Measurements from ENCODE around the gene CCBE1. TPM values are rescaled to one million over a fixed set of nuclear protein-coding genes. Genes with fewer than 3 reads are reported as not detected.
A peak's percentile ranks its signal among the peaks of the same experiment; 100 is the strongest.

Gene CCBE1
- polyA plus RNA-seq, 2 of the 4 experiments (the other 2 are of a cell fraction), result 3.0 to 9.9 TPM

- peaks cover 14% of the 10 kb centered on the region; the same call in 2 of the 3 replicates for H3K4me1 ChIP-seq
- no peaks in the 10 kb centered on the region for H3K9me3 ChIP-seq
- POLR2A ChIA-PET, result no interaction called here
- no peak for TF ChIP-seq GATA3 (IDR thresholded peaks at IDR 0.05; ENCODE audit: borderline replicate concordance)
- no peak for TF ChIP-seq ZFP36 (IDR thresholded peaks at IDR 0.05; ENCODE audit: borderline replicate concordance, partially characterized antibody)
- no peak for TF ChIP-seq SREBF2 (IDR thresholded peaks at IDR 0.05)
- no peak for TF ChIP-seq FOXS1 (CRISPR knock-in tag; IDR thresholded peaks at IDR 0.05)
- no peak for TF ChIP-seq RCOR1 (IDR thresholded peaks at IDR 0.05; ENCODE audit: low read depth, low read length)
- TF ChIP-seq CBX2 (IDR thresholded peaks at IDR 0.05; ENCODE audit: borderline replicate concordance, low read depth), result no peak
- no peak for TF ChIP-seq ESRRA (IDR thresholded peaks at IDR 0.05; ENCODE audit: borderline replicate concordance, low read length)
- TF ChIP-seq HDAC2 (IDR thresholded peaks at IDR 0.05), result no peak
- FAIRE-seq (no peak), DNase-seq (ENCODE audit: low read depth in 1 of 2, low spot score in 1 of 2) (no peak), ATAC-seq (no peak)
- H3K4me2 ChIP-seq, result no peak overlapping the region
- CTCF ChIA-PET, result interaction anchor here (0.6 to 1.5 kb wide), 5 partner anchors 10 to 308 kb away, joined by 3 to 4 read pairs (median 3); no protein-coding TSS in a partner anchor
- 6% methylated on average over 2 of the region's 2 CpGs for WGBS (ENCODE audit: missing lambda C conversion rate)
- no peak overlapping the region for H3K4me3 ChIP-seq
- H3K27ac ChIP-seq, result no peak overlapping the region
Observed at GRCh38 chr18:59518705-59519104, 178.5 kb downstream of the CCBE1 start.

- Histone ChIP-seq H3K4me1 (peaks cover 14% of the 10 kb centered on the region; the same call in 2 of the 3 replicates), H3K9me3 (no peaks in the 10 kb centered on the region), H3K4me2 (no peak overlapping the region), H3K27ac (no peak overlapping the region), H3K4me3 (no peak overlapping the region)
- ATAC-seq (0 out of 6 replicates have a peak, but pooled peaks of 1 of the 2 experiments have one; percentile 47), FAIRE-seq (no peak), DNase-seq (ENCODE audit: low read depth in 1 of 2, low spot score in 1 of 2) (no peak)
- POLR2A ChIA-PET, result no interaction called here
- 57% methylated on average over 4 of the region's 4 CpGs for WGBS (ENCODE audit: missing lambda C conversion rate)
- TF ChIP-seq MYC (IDR thresholded peaks at IDR 0.05; ENCODE audit: borderline replicate concordance, low read length) (no peak), BHLHE40 (IDR thresholded peaks at IDR 0.05; ENCODE audit: low read depth, low read length) (no peak), CBX2 (IDR thresholded peaks at IDR 0.05; ENCODE audit: borderline replicate concordance, low read depth) (no peak), REST (IDR thresholded peaks at IDR 0.05) (peak; percentile 86), JUN (IDR thresholded peaks at IDR 0.05) (no peak), POLR2AphosphoS2 (conservative IDR thresholded peaks at IDR 0.05; ENCODE audit: low read length) (no peak)
- CTCF ChIA-PET, result interaction anchor here (0.7 to 1.2 kb wide), 2 partner anchors 8 to 179 kb away, joined by 3 read pairs; partner anchors contain the start of gene CCBE1
Observed at GRCh38 chr18:59517446-59518165, 179.6 kb downstream of the CCBE1 start.

GRCh38 chr18:59516356-59517155 is 180.7 kb downstream of the CCBE1 start:
- peak overlapping the region; percentile 40 for H3K4me2 ChIP-seq
- H3K27ac ChIP-seq, result no peak overlapping the region; a peak in 1 of 6 replicates
- DNase-seq (ENCODE audit: low read depth in 1 of 2, low spot score in 1 of 2) (peak; percentile 31 to 60), ATAC-seq (peak; percentile 86 to 92), FAIRE-seq (no peak)
- CTCF ChIA-PET, result interaction anchor here (0.7 to 1.1 kb wide), 4 partner anchors 17 to 307 kb away, joined by 3 read pairs; partner anchors contain the start of gene CCBE1
- H3K4me3 ChIP-seq, result no peak overlapping the region
- POLR2A ChIA-PET, result no interaction called here
- WGBS (ENCODE audit: missing lambda C conversion rate), result 8% methylated on average over 6 of the region's 6 CpGs
- H3K9me3 ChIP-seq, result no peaks in the 10 kb centered on the region
- peaks cover 14% of the 10 kb centered on the region; the same call in 2 of the 3 replicates for H3K4me1 ChIP-seq
- TF ChIP-seq ZFP36 (IDR thresholded peaks at IDR 0.05; ENCODE audit: borderline replicate concordance, partially characterized antibody), result no peak
- TF ChIP-seq TP53 (CRISPR knock-in tag; IDR thresholded peaks at IDR 0.05), result no peak
- TF ChIP-seq MAX (IDR thresholded peaks at IDR 0.05), result peak; percentile 39; the same call in 1 of the 2 replicates
- TF ChIP-seq RAD21 (conservative IDR thresholded peaks at IDR 0.05 in 1 of 2, IDR thresholded peaks at IDR 0.05 in 1 of 2), result no peak
- TF ChIP-seq POLR2A (IDR thresholded peaks at IDR 0.05; ENCODE audit: low read length), result no peak
- TF ChIP-seq CEBPB (IDR thresholded peaks at IDR 0.05), result peak in 1 of 2 experiments; percentile 42; a peak in 1 of 4 replicates
- no peak for TF ChIP-seq EHMT2 (IDR thresholded peaks at IDR 0.05; ENCODE audit: low read depth)
- TF ChIP-seq JUNB (IDR thresholded peaks at IDR 0.05), result peak; percentile 40; the same call in 1 of the 2 replicates
- TF ChIP-seq CHD4 (IDR thresholded peaks at IDR 0.05; ENCODE audit: borderline replicate concordance), result no peak
- TF ChIP-seq CBX8 (IDR thresholded peaks at IDR 0.05), result no peak
- no peak for TF ChIP-seq NFE2L2 (conservative IDR thresholded peaks at IDR 0.05; ENCODE audit: low read length)
- TF ChIP-seq ZNF302 (CRISPR knock-in tag; IDR thresholded peaks at IDR 0.05), result no peak
- TF ChIP-seq HOXA7 (CRISPR knock-in tag; IDR thresholded peaks at IDR 0.05), result no peak
- TF ChIP-seq FOSL2 (IDR thresholded peaks at IDR 0.05), result peak; percentile 47; the same call in 1 of the 2 replicates
- peak; percentile 87 for TF ChIP-seq FOSL2 (CRISPR knock-in tag; IDR thresholded peaks at IDR 0.05)
- no peak for TF ChIP-seq MAZ (IDR thresholded peaks at IDR 0.05; ENCODE audit: borderline replicate concordance, low read depth, low read length)
- peak; percentile 32; the same call in 1 of the 2 replicates for TF ChIP-seq GATA3 (IDR thresholded peaks at IDR 0.05; ENCODE audit: borderline replicate concordance)
- no peak for TF ChIP-seq NPAS2 (CRISPR knock-in tag; IDR thresholded peaks at IDR 0.05; ENCODE audit: borderline replicate concordance)
- 0 out of 5 replicates have a peak, but pooled peaks of 1 of the 2 experiments have one; percentile 26 for TF ChIP-seq JUN (IDR thresholded peaks at IDR 0.05)
- no peak for TF ChIP-seq CHD2 (IDR thresholded peaks at IDR 0.05; ENCODE audit: low read length, partially characterized antibody)
- no peak for TF ChIP-seq MYC (IDR thresholded peaks at IDR 0.05; ENCODE audit: borderline replicate concordance, low read length)
